ENCODE data around the gene TMEM163.

- TF ChIP-seq POLR2AphosphoS5 (IDR thresholded peaks at IDR 0.05) (no peak), CTCF (IDR thresholded peaks at IDR 0.05) (no peak)
Observed at GRCh38 chr2:134711692-134712091, 7.1 kb downstream of the TMEM163 start.

Data from esophagus muscularis mucosa (tissue), 3 donors.